COLO668 (cell line): Measurements from ENCODE around the gene SUPT20HL1.
A peak's percentile ranks its signal among the peaks of the same experiment; 100 is the strongest.

Experiments used
- DNase-seq: peaks from one replicate; lab custom pipeline; 2025; ENCODE audit not compliant: unreplicated experiment; lab: John Stamatoyannopoulos, UW

SUPT20HL1 gene

GRCh38 chrX:24396236-24396930 is 35.9 kb downstream of the SUPT20HL1 start:
- DNase-seq, result no peak

- no peak for DNase-seq
Measured at GRCh38 chrX:24396931-24397279, 36.5 kb downstream of the SUPT20HL1 start.

- peak; percentile 47 for DNase-seq
Measured at GRCh38 chrX:24398766-24399165, 38.3 kb downstream of the SUPT20HL1 start.

GRCh38 chrX:24399550-24399949 is 39.1 kb downstream of the SUPT20HL1 start:
- DNase-seq, result no peak

- no peak for DNase-seq
Measured at GRCh38 chrX:24405959-24406358, 45.5 kb downstream of the SUPT20HL1 start.
